NCI-H2171 treated with DMSO at 0.1 percent for 48 hours (cell line): ENCODE results near the gene DYNLT2B.
"Not testable (repeated sequence)": the region's sequence is repeated elsewhere in the genome, so short reads cannot be mapped to it uniquely, and the experiment has no call there.

Source experiments
- DNase-seq: peaks from one replicate; lab custom pipeline; 2025; lab: John Stamatoyannopoulos, UW

DYNLT2B gene

GRCh38 chr3:196326936-196327335 is 8.9 kb upstream of the DYNLT2B start:
- no peak for DNase-seq

DNA sequence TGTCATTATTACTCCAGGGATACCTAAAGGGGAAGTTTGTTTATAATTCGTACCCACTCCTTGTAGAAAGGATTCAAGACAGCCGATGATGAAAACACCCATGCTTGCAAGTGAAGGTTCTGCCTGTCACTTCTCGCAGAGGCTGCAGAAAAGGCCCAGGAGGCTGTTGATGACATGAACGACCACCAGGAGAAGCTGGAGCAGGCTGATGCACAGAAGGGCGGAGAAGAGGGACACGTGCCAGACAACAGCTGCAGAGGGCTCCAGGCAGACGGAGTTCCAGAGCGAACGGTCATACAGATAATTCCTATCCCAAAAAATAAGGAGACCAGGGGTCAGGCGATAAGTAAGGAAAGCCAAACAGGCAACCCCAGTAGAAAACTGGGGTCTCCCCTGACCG is 5.7 kb upstream of the DYNLT2B start:
- DNase-seq: peak; percentile 73

DNA sequence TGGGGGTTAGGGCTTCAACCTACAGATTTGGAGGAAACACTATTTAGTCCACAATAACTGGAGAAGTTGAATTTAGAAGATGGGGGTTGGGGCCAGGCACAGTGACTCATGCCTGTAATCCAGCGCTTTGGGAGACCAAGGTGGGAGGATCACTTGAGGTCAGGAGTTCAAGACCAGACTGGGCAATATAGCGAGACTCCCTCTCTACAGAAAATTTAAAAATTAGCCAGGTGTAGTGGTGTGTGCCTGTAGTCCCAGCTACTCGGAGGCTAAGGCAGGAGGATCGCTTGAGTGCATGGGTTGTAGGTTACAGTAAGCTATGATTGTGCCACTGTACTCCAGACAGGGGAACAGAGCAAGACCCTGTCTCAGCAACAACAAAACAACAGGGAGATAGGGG is 5.0 kb upstream of the DYNLT2B start:
- DNase-seq: no peak

DNA sequence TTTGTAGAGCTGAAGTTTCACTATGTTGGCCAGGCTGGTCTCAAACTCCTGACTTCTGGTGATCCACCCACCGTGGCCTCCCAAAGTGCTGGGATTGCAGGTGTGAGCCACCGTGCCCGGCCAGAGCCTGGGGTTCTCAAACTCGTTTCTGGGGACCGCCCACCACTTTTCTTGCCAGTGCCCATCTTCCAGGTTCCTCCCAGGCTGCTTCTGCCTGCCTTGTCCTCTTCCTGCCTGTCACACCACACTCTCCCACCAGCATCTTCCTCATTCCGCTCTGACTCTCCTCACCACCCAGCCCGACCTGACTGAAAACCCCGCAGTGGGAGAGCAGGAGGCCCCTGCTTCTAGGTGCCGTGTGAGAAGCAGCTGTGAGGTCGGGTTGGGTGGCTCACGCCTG is 3.1 kb upstream of the DYNLT2B start:
- DNase-seq: no peak

- DNase-seq: peak; percentile 59
These were observed 2.1 kb upstream of the DYNLT2B start for GRCh38 chr3:196320137-196320536.

GRCh38 chr3:196316799-196317686 is 997 bp downstream of the DYNLT2B start:
- not testable (repeated sequence) for DNase-seq

DNA sequence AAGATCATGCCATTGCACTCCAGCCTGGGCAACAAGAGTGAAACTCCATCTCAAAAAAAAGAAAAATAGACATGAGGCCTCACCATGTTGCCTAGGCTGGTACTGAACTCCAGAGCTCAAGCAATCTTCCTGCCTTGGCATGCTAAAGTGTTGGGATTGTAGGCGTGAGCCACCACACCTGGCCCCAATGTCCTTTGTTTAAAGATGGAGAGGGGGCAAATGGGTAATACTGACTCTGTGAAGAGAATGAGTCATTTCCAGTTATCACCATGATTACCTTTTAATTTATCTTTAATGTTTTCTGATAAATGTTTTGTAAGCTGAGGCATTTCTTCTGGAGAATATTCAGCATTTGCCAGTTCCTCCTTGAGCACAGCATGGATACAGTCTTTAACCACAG is 2.2 kb downstream of the DYNLT2B start:
- no peak for DNase-seq

DNA sequence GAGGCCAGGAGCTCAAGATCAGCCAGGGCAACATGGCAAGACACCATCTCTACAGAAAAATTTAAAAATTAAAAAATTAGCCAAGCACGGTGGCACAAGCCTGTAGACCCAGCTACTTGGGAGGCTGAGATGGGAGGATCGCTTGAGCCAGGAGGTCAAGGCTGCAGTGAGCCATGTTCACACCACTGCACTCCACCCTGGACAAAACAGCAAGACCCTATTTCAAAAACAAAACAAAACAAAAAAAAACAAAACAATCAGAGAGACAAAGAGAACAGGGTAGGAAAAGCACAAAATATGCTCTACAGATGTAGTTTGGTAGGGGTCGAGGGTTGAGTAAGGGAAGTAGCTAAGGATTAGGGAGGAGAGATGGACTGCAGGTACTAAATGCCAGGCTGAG is 3.4 kb downstream of the DYNLT2B start:
- no peak for DNase-seq

GRCh38 chr3:196314086-196314485 is 4.0 kb downstream of the DYNLT2B start:
- not testable (repeated sequence) for DNase-seq

DNA sequence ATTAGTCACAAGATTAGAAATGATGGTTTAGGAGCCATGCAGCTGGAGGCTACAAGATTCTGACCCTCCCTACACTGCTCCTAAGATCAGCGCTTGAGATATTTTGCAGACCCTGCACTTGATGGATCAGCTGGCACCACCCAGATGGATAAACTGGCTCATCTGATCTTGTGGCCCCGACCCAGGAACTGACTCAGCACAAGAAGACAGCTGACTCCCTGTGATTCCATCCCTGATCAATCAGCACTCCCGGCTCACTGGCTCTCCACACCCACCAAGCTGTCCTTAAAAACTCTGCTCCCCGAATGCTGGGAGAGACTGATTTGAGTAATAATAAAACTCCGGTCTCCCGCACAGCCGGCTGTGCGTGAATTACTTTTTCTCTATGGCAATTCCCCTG is 15.1 kb downstream of the DYNLT2B start:
- DNase-seq: not testable (repeated sequence)

DNA sequence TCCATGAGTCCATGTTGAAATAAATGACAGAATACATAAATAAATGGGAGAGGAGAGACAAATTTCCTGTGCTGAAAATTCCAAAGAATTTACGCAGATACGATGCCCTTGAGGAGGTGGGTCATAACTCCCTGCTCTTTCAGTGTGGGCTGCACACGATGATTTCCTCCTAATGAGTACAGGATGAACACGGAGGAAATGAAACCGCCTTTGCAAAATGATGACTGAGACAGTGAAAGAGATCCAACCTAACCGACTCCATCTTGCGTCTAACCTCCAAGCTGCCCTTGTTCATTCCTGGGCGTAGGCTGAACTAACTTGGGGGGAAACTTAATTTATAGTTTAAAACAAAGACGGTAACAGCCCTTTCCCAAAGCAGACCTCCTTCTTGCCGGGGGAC is 15.5 kb downstream of the DYNLT2B start:
- not testable (repeated sequence) for DNase-seq

DNA sequence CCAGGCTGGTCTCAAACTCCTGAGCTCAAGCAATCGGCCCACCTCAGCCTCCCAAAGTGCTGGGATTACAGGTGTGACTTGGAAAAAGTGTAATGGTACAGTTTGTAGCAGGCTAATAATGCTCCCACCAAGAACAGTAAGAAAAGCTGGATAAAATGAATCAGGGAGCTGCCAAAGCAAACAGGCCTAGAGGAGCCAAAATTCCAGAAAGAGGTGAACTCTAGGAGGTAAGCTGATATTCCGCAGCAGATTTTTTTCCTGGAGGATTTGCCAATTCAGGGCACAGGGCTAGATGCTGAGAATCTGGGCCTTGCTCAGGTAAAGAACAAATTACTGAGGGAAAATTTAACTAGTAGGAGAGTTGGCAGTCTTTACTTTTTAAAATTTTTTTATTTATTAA is 19.5 kb downstream of the DYNLT2B start:
- no peak for DNase-seq

DNA sequence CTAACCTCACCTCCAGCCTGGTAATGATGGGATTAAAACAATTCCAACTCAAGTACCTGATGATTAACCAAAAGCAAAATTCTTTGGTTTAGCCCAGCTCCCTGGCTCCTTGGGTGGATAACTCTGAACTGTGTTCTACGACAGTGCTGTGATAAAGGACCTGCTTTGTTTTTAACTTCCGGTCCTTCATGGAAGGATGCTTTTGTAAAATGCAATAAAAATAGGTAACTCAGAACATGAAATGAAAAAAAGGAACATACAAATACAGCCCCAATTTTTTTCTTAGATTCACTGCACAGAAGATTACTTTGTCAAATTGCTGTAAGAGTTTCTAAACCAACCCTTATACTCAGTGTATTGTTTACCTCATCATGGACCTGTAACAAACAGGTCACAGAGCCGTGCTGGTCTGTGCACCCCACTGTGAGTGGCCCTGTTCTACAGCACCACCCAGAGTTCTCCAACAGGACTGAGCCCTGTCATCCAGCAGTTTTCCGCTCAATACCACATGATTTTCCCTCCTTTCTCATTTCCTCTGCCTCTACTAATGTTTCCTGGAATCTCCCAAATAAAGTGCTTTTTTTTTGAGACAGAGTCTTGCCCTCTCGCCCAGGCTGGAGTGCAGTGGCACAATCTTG is 25.6 kb downstream of the DYNLT2B start:
- no peak for DNase-seq

DNA sequence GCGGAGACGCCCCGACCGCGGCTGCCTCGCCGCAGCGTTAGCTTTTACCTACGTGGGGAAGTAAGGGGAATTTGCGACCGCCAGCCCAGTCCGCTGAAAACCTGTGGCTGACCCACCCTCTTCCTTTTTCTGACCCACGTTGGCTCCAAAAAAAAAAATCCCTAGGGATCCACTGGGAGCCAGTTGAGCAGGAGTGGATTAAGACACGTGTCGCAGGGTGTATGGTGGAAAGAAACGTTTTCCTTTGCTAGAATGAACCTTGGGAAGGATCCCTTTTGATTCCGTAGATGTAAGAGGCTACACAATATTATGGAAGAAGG is 29.9 kb downstream of the DYNLT2B start:
- peak; percentile 86 for DNase-seq

DNA sequence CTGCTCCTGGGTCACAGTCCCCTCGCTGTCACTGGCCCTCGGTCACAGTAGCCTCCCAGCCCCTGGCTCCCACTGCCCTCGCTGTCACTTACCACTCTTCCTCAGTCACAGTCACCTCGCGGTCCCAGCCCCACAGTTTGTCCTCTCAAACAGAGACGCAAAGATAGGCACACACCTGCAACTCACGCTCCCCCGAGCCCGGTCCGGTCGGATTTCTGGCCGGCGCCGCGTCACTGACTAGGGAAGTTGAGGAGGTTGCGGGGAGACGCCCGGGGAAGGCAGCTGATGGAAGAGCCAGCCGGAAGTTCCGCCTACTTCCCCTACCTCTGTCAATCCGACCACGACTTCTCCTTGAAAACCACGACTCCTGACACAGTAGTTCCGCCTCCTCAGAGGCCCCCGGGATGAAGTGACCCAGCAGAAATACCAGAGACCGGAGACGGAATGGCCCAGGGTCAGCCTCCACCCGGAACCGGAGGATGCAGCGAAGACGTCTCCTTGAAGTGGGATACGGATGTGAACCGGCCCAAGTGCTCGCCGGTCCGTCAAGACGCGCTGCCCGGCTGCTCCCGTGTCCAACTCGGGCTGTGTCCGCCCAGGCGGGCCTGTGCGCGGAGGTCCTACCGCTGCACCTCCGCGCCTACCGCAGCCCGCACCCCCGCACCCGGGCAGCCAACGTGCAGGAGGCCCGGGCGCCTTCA is 30.4 kb downstream of the DYNLT2B start, which contains the start of gene PCYT1A:
TSS of gene PCYT1A (minus strand) at position 287 of the 701 bp plus-strand sequence. CDS start 17,195 bp downstream, outside the sequence.
- DNase-seq: peak; percentile 96

GRCh38 chr3:196287090-196287439 is 31.0 kb downstream of the DYNLT2B start:
- DNase-seq: no peak

GRCh38 chr3:196284396-196284795 is 33.6 kb downstream of the DYNLT2B start:
- DNase-seq: no peak

GRCh38 chr3:196281962-196282361 is 36.1 kb downstream of the DYNLT2B start:
- DNase-seq: no peak

- DNase-seq: no peak
These were observed 37.2 kb downstream of the DYNLT2B start for GRCh38 chr3:196280689-196281440.

GRCh38 chr3:196275126-196275525 is 42.9 kb downstream of the DYNLT2B start:
- DNase-seq: no peak

DNA sequence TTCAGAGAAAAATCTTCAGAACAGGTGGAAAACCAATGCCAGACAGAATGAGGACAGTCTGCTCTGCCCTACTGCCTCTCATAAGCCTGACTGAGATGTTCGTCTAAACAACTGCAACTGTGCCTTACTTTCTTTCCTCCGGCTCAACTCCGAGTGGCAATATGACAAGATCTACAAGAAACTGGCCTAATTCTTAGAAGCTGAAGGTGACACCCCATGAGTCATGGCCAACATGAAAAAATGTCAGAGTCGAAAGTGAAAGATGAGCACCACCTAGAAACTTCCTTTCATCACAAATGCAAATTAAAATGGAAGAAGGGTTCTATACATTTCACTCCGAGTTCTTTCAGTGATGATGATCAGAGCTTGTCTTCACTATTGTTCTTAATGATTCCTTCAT is 43.5 kb downstream of the DYNLT2B start:
- DNase-seq: no peak

DNA sequence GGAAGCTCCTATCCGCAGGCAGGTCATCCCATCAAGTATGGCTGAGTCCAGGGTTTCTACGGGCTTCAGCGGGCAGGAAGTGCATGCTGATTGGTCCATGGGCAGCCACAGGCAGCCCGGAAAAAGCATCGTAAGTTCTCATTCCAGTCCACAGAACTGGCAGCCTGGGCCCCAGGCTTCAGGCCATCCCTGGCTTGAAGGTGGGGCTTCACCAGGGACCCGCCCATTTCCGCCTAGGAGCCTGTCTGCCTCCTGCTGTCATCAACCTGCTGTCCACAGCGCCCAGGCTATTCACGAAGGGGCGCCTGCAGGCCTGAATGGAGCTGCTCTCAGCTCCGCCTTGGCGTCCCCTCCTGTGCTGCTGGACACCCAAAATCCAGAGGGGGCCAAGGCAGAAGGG is 44.4 kb downstream of the DYNLT2B start:
- DNase-seq: no peak
